SK-N-MC (cell line): ENCODE results near the gene TOX4.

ENCODE experiments used
- EZH2 ChIP-seq: fragments of 200-600 bp; sonication (generic); IDR thresholded peaks from one replicate; pipeline ENCODE4 v1.6.1; 2017; ENCODE audit warnings: antibody characterized with exemption
- POLR2AphosphoS5 ChIP-seq: IDR thresholded peaks from 2 replicates; pipeline ENCODE4 v1.6.1; 2012; ENCODE audit warnings: mild to moderate bottlenecking, low read depth, low read length, borderline replicate concordance

GRCh38 chr14:21536418-21537089, 59.6 kb downstream of the TOX4 start:
- TF ChIP-seq POLR2AphosphoS5 (no peak), EZH2 (no peak)
